ENCODE results near the gene GGTLC2.
"Not testable (repeated sequence)": the region's sequence is repeated elsewhere in the genome, so short reads cannot be mapped to it uniquely, and the experiment has no call there.

The GGTLC2 gene

GRCh38 chr22:22638313-22638712 is 6.1 kb upstream of the GGTLC2 start:
- not testable (repeated sequence) for DNase-seq (ENCODE audit: low spot score)

GRCh38 chr22:22642255-22642654 is 2.2 kb upstream of the GGTLC2 start:
- not testable (repeated sequence) for DNase-seq (ENCODE audit: low spot score)

- DNase-seq (ENCODE audit: low spot score) = not testable (repeated sequence)
These were observed 1.6 kb downstream of the GGTLC2 start for GRCh38 chr22:22645969-22646368.

GRCh38 chr22:22647952-22648351 is 3.5 kb downstream of the GGTLC2 start:
- not testable (repeated sequence) for DNase-seq (ENCODE audit: low spot score)

- DNase-seq (ENCODE audit: low spot score) = not testable (repeated sequence)
These were observed 4.6 kb downstream of the GGTLC2 start for GRCh38 chr22:22648863-22649536.

GRCh38 chr22:22649761-22650160 is 5.3 kb downstream of the GGTLC2 start:
- not testable (repeated sequence) for DNase-seq (ENCODE audit: low spot score)

- not testable (repeated sequence) for DNase-seq (ENCODE audit: low spot score)
These were observed 6.0 kb downstream of the GGTLC2 start for GRCh38 chr22:22650398-22650797.

GRCh38 chr22:22650803-22651515 is 6.5 kb downstream of the GGTLC2 start:
- DNase-seq (ENCODE audit: low spot score) = not testable (repeated sequence)

- DNase-seq (ENCODE audit: low spot score) = not testable (repeated sequence)
These were observed 7.2 kb downstream of the GGTLC2 start for GRCh38 chr22:22651593-22651992.

GRCh38 chr22:22652102-22652501 is 7.7 kb downstream of the GGTLC2 start:
- not testable (repeated sequence) for DNase-seq (ENCODE audit: low spot score)

GRCh38 chr22:22652573-22652972 is 8.2 kb downstream of the GGTLC2 start:
- not testable (repeated sequence) for DNase-seq (ENCODE audit: low spot score)

GRCh38 chr22:22653677-22654381 is 9.4 kb downstream of the GGTLC2 start:
- not testable (repeated sequence) for DNase-seq (ENCODE audit: low spot score)

- DNase-seq (ENCODE audit: low spot score) = no peak
These were observed 11.3 kb downstream of the GGTLC2 start for GRCh38 chr22:22655452-22656290.

GRCh38 chr22:22657712-22658111 is 13.3 kb downstream of the GGTLC2 start:
- DNase-seq (ENCODE audit: low spot score) = no peak

GRCh38 chr22:22661275-22661674 is 16.9 kb downstream of the GGTLC2 start:
- no peak for DNase-seq (ENCODE audit: low spot score)

- no peak for DNase-seq (ENCODE audit: low spot score)
These were observed 17.7 kb downstream of the GGTLC2 start for GRCh38 chr22:22662095-22662494.

GRCh38 chr22:22663861-22664800 is 19.7 kb downstream of the GGTLC2 start:
- DNase-seq (ENCODE audit: low spot score) = no peak

GRCh38 chr22:22666307-22667091 is 22.1 kb downstream of the GGTLC2 start:
- DNase-seq (ENCODE audit: low spot score) = no peak

GRCh38 chr22:22667966-22668880 is 23.8 kb downstream of the GGTLC2 start:
- DNase-seq (ENCODE audit: low spot score) = no peak
